Right lobe of liver (tissue), 6 donors: ENCODE measurements around the gene MBNL2. TPM values are rescaled to one million over a fixed set of nuclear protein-coding genes. Genes with fewer than 3 reads are reported as not detected.
A peak's percentile ranks its signal among the peaks of the same experiment; 100 is the strongest.

Experiments used
- ATAC-seq, 4 donors: fragments of 200-7000 bp; cut with Tn5 transposase; one replicate each; pipeline ENCODE4 v1.9.1; 2020; ENCODE audit warnings: mild to moderate bottlenecking in 4 of 4, moderate library complexity in 4 of 4
- DNase-seq, 3 donors: peaks; one replicate each; pipeline ENCODE4 v3.0.0-alpha.2; 2020
- H3K27ac ChIP-seq, 3 donors: fragments of 200-600 bp; one replicate each; pipeline ENCODE4 v1.8.0; 2022
- H3K27me3 ChIP-seq, 2 donors: fragments of 200-600 bp; one replicate each; pipeline ENCODE4 v1.8.0; 2022
- H3K36me3 ChIP-seq, 4 donors: fragments of 200-600 bp; sonication (generic) in 1 of 4; one replicate each; pipeline versions ENCODE4 v1.5.1 to v1.8.0; 2017 to 2022; ENCODE audit warnings: control low read depth in 1 of 4
- H3K4me1 ChIP-seq, 4 donors: fragments of 200-600 bp; sonication (generic) in 1 of 4; one replicate each; pipeline versions ENCODE4 v1.5.1 to v1.8.0; 2017 to 2022; ENCODE audit warnings: control low read depth in 1 of 4
- H3K4me3 ChIP-seq, 3 donors: fragments of 200-600 bp; one replicate each; pipeline ENCODE4 v1.8.0; 2022
- H3K9me3 ChIP-seq, 4 donors: fragments of 200-600 bp; sonication (generic) in 1 of 4; one replicate each; pipeline versions ENCODE4 v1.5.1 to v1.8.0; 2017 to 2022; ENCODE audit warnings: control low read depth in 1 of 4
- CTCF ChIP-seq, 4 donors: fragments of 200-600 bp in 3 of 4; fragments of 450-650 bp in 1 of 4; IDR thresholded peaks; one replicate each; pipeline versions ENCODE4 v1.5.1 to v1.8.0; 2016 to 2022; ENCODE audit warnings: antibody characterized with exemption in 4 of 4, mild to moderate bottlenecking in 2 of 4
- POLR2A ChIP-seq: fragments of 450-650 bp; IDR thresholded peaks from one replicate; pipeline ENCODE4 v1.6.1; 2017; ENCODE audit warnings: antibody characterized with exemption, mild to moderate bottlenecking
- WGBS: methylation state at CpG from one replicate; pipeline ENCODE4 v1.1.6; 2018; ENCODE audit warnings: low coverage, low lambda C conversion rate; ENCODE audit not compliant: insufficient coverage; ENCODE audit errors: missing lambda C conversion rate; 5-methylcytosine and 5-hydroxymethylcytosine counted together
- intact Hi-C, 2 donors: fragments of 100-400 bp; cut with DNase I; formaldehyde crosslinking; loops; one replicate each; pipeline versions ENCODE4 v1.11.2 to v1.14.1; 2022
- total RNA-seq, 6 experiments: library from RNA; depleted of rRNA in 2 of 6; stranded (reverse); fragments of >200 nt in 2 of 6; fragmentation: NEBNext Ultra II Directional in 3 of 6; extraction: Animal tissue kit (Norgen Biotek cat#: 25700) in 3 of 6; gene quantifications; one replicate each; pipeline versions ENCODE4 v1.1.0 to v1.2.4, GENCODE V29; 2016 to 2023
- donor health status: DM: no; HTN: yes; CAD: no.
- donor health status: DM: no; HTN: no; CAD: no.
- donor health status: DM: no; HTN: no; CAD: no.
- donor health status: DM: no; HTN: yes; CAD: no.
- donor health status: DM: no; HTN: yes; CAD: no.

MBNL2 gene
- total RNA-seq, 6 experiments from 2014 or later, result 30.3 to 135 (median 81.5) TPM

- H3K27me3 ChIP-seq, result no peaks in the 10 kb centered on the region
- H3K4me1 ChIP-seq, result peaks cover 0 to 30% (median 4%) of the 10 kb centered on the region in 4 donors
- peaks cover 3 to 30% (median 15%) of the 10 kb centered on the region in 4 donors for H3K36me3 ChIP-seq
- peak; percentile 84 to 95 (median 94) for ATAC-seq
- H3K9me3 ChIP-seq, result peaks cover 0 to 3% (median 0%) of the 10 kb centered on the region in 4 donors
- peak overlapping the region in 2 of 3 donors; percentile 34 to 47 for H3K27ac ChIP-seq
- intact Hi-C loops, result loop anchor here (10.0 kb wide), 2 partner anchors 245 to 255 kb away; no protein-coding TSS in a partner anchor
- H3K4me3 ChIP-seq, result no peak overlapping the region
- TF ChIP-seq POLR2A, result no peak
- peak; percentile 81 to 92 (median 87) for TF ChIP-seq CTCF (IDR thresholded peaks at IDR 0.05)
- DNase-seq, result no peak
- 20% methylated on average over 8 of the region's 8 CpGs for WGBS
These were observed 137.3 kb downstream of the MBNL2 start for GRCh38 chr13:97359181-97360057.

DNA sequence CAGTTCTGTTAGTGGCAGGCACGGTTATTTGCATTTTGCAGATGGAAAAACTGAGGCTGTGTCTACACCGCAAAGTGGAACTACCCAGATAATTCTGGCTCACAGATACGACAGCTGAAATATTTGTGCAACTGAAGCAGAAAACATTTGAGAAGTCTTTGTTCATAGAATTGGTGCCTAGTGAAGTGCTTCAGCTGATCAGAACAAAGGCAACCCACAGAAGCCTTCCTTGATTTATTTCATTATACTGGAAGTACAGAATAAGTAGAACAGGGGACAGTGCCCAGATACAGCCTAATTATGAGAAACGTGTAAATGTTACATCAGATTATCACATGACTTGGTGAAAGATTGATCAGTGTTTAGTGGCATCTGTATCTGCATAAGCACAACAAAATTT, 138.5 kb downstream of the MBNL2 start:
- H3K4me1 ChIP-seq, result peaks cover 0 to 30% (median 4%) of the 10 kb centered on the region in 4 donors
- 70% methylated on average over 4 of the region's 4 CpGs for WGBS
- H3K36me3 ChIP-seq, result peaks cover 3 to 39% (median 18%) of the 10 kb centered on the region in 4 donors
- H3K27me3 ChIP-seq, result no peaks in the 10 kb centered on the region
- no peak overlapping the region for H3K4me3 ChIP-seq
- ATAC-seq, result no peak
- TF ChIP-seq CTCF (IDR thresholded peaks at IDR 0.05), result no peak
- no peak for TF ChIP-seq POLR2A
- no peak overlapping the region for H3K27ac ChIP-seq
- no peak for DNase-seq
- H3K9me3 ChIP-seq, result no peaks in the 10 kb centered on the region
- intact Hi-C loops, result loop anchor here (10.0 kb wide), 2 partner anchors 246 to 256 kb away; no protein-coding TSS in a partner anchor

DNA sequence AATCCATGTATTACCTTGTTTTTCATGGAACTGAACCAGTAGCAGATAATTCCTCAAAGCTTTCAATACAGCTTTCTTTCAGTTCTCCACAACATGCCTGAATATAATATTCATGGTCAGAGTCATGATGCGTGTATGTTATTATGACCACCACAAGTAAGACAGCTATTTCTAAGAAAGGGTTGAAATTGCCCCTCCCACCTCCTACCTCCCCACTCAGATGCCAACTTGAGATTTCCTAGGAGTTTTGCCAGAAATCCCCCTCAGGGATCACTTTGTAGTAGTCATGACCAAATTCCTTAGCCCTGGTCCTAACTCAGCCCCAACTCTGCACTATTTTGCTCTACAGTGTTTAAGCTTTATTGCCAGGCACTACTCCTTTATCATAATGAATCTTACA, 141.9 kb downstream of the MBNL2 start:
- H3K36me3 ChIP-seq, result peaks cover 3 to 38% (median 22%) of the 10 kb centered on the region in 4 donors
- ATAC-seq, result no peak
- 100% methylated on average over 1 of the region's 1 CpG for WGBS
- no peaks in the 10 kb centered on the region for H3K9me3 ChIP-seq
- no peak for DNase-seq
- no peaks in the 10 kb centered on the region for H3K27me3 ChIP-seq
- intact Hi-C loops, result loop anchor here (10.0 kb wide), 2 partner anchors 249 to 259 kb away; no protein-coding TSS in a partner anchor
- H3K4me1 ChIP-seq, result peaks cover 0 to 15% (median 6%) of the 10 kb centered on the region in 4 donors
- H3K4me3 ChIP-seq, result no peak overlapping the region
- no peak for TF ChIP-seq CTCF (IDR thresholded peaks at IDR 0.05)
- no peak for TF ChIP-seq POLR2A
- no peak overlapping the region for H3K27ac ChIP-seq

DNA sequence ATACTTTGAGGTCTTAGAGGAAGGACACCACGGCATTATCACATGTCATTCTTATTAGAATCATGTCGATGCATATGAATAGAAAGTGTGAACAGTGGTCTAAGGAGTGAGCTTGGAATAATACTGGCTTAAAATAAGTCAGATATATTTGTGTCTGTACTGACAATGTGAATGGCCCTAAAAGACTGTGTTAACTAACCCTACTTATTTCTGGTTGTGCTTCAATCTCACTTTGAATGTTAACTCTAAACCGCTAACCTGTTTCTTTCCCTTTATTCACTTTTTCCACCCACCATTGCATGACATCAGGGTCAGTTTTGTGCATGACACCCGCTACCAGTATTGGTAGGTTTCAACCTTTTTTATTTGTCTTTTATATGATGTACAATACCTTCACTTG, 142.7 kb downstream of the MBNL2 start:
- no peaks in the 10 kb centered on the region for H3K27me3 ChIP-seq
- DNase-seq, result no peak
- WGBS, result 97% methylated on average over 3 of the region's 4 CpGs
- H3K36me3 ChIP-seq, result peaks cover 3 to 38% (median 22%) of the 10 kb centered on the region in 4 donors
- TF ChIP-seq POLR2A (no peak), CTCF (IDR thresholded peaks at IDR 0.05) (no peak)
- peaks cover 0 to 13% (median 3%) of the 10 kb centered on the region in 4 donors for H3K4me1 ChIP-seq
- intact Hi-C loops, result loop anchor here (10.0 kb wide), 2 partner anchors 250 to 260 kb away; no protein-coding TSS in a partner anchor
- ATAC-seq, result no peak
- H3K27ac ChIP-seq, result no peak overlapping the region
- no peak overlapping the region for H3K4me3 ChIP-seq
- H3K9me3 ChIP-seq, result no peaks in the 10 kb centered on the region
